ENCODE data around the gene HAPLN2.

Gene HAPLN2

GRCh38 chr1:156662005-156662799, 43.0 kb downstream of the HAPLN2 start:
- FAIRE-seq, result no peak
- no peak for DNase-seq (ENCODE audit: insufficient read length, low spot score)
- TF ChIP-seq POLR2A (IDR thresholded peaks at IDR 0.05; ENCODE audit: low read depth, low read length), result no peak

GRCh38 chr1:156662800-156663055, 43.5 kb downstream of the HAPLN2 start:
- DNase-seq (ENCODE audit: insufficient read length, low spot score) (no peak), FAIRE-seq (no peak)
- TF ChIP-seq POLR2A (IDR thresholded peaks at IDR 0.05; ENCODE audit: low read depth, low read length), result no peak

GRCh38 chr1:156663178-156663577, 44.0 kb downstream of the HAPLN2 start:
- no peak for FAIRE-seq
- TF ChIP-seq POLR2A (IDR thresholded peaks at IDR 0.05; ENCODE audit: low read depth, low read length), result no peak

GRCh38 chr1:156664046-156664766, 45.0 kb downstream of the HAPLN2 start:
- FAIRE-seq, result no peak
- DNase-seq (ENCODE audit: insufficient read length, low spot score), result no peak
- TF ChIP-seq POLR2A (IDR thresholded peaks at IDR 0.05; ENCODE audit: low read depth, low read length), result no peak

More at GRCh38 chr1:156663178-156663577, 44.0 kb downstream of the HAPLN2 start:
- DNase-seq (ENCODE audit: insufficient read length, low spot score), result no peak

GRCh38 chr1:156664767-156665411, 45.7 kb downstream of the HAPLN2 start:
- no peak for FAIRE-seq
- TF ChIP-seq POLR2A (IDR thresholded peaks at IDR 0.05; ENCODE audit: low read depth, low read length), result no peak

GRCh38 chr1:156665539-156665938, 46.3 kb downstream of the HAPLN2 start:
- FAIRE-seq (no peak), DNase-seq (ENCODE audit: insufficient read length, low spot score) (no peak)
- TF ChIP-seq POLR2A (IDR thresholded peaks at IDR 0.05; ENCODE audit: low read depth, low read length), result no peak

More at GRCh38 chr1:156664767-156665411, 45.7 kb downstream of the HAPLN2 start:
- DNase-seq (ENCODE audit: insufficient read length, low spot score), result no peak

- DNase-seq (ENCODE audit: insufficient read length, low spot score) (no peak), FAIRE-seq (no peak)
- TF ChIP-seq POLR2A (IDR thresholded peaks at IDR 0.05; ENCODE audit: low read depth, low read length), result no peak
Observed at GRCh38 chr1:156666862-156667609, 47.8 kb downstream of the HAPLN2 start.

GRCh38 chr1:156667610-156667967, 48.4 kb downstream of the HAPLN2 start:
- no peak for TF ChIP-seq POLR2A (IDR thresholded peaks at IDR 0.05; ENCODE audit: low read depth, low read length)
- no peak for DNase-seq (ENCODE audit: insufficient read length, low spot score)
- no peak for FAIRE-seq

- DNase-seq (ENCODE audit: insufficient read length, low spot score) (no peak), FAIRE-seq (no peak)
- no peak for TF ChIP-seq POLR2A (IDR thresholded peaks at IDR 0.05; ENCODE audit: low read depth, low read length)
Observed at GRCh38 chr1:156667968-156668709, 48.9 kb downstream of the HAPLN2 start.

- DNase-seq (ENCODE audit: insufficient read length, low spot score), result no peak
- no peak for TF ChIP-seq POLR2A (IDR thresholded peaks at IDR 0.05; ENCODE audit: low read depth, low read length)
- no peak for FAIRE-seq
Observed at GRCh38 chr1:156668801-156669637, 49.8 kb downstream of the HAPLN2 start.

GRCh38 chr1:156669794-156670193, 50.6 kb downstream of the HAPLN2 start:
- no peak for FAIRE-seq
- no peak for TF ChIP-seq POLR2A (IDR thresholded peaks at IDR 0.05; ENCODE audit: low read depth, low read length)
- DNase-seq (ENCODE audit: insufficient read length, low spot score), result no peak

- TF ChIP-seq POLR2A (IDR thresholded peaks at IDR 0.05; ENCODE audit: low read depth, low read length), result no peak
- DNase-seq (ENCODE audit: insufficient read length, low spot score) (no peak), FAIRE-seq (no peak)
Observed at GRCh38 chr1:156670359-156670758, 51.1 kb downstream of the HAPLN2 start.

- FAIRE-seq (no peak), DNase-seq (ENCODE audit: insufficient read length, low spot score) (no peak)
- TF ChIP-seq POLR2A (IDR thresholded peaks at IDR 0.05; ENCODE audit: low read depth, low read length), result no peak
Observed at GRCh38 chr1:156670791-156671190, 51.6 kb downstream of the HAPLN2 start.
